Endothelial cell of umbilical vein (primary cell): ENCODE results near the gene NENF. TPM values are rescaled to one million over a fixed set of nuclear protein-coding genes. Genes with fewer than 3 reads are reported as not detected.

Source experiments
- BruUV-seq: library from RNA; stranded (reverse); fragments of 400-500 nt; replicated peaks from 2 replicates; lab custom pipeline; 2021; lab: Mats Ljungman, UMichigan
- CTCF ChIA-PET: fragments of 300-600, 350-600 bp; sonication (Branson Sonifier 250); formaldehyde crosslinking; loops from one replicate; lab custom pipeline; 2021; ENCODE audit warnings: antibody characterized with exemption, inconsistent platforms; lab: Charles Lee
- POLR2A ChIA-PET: fragments of 300-600, 350-600 bp; sonication (Branson Sonifier 250); formaldehyde crosslinking; loops from one replicate; lab custom pipeline; 2021; ENCODE audit warnings: antibody characterized with exemption, inconsistent platforms; lab: Charles Lee
- DNase-seq: peaks from one replicate; pipeline ENCODE4 v3.0.0-alpha.2; 2011; ENCODE audit warnings: low read depth, low spot score
- FAIRE-seq: peaks from 2 replicates; lab custom pipeline; 2011; peaks lifted over from hg19 to GRCh38; lab: Jason Lieb, UNC
- H2AFZ ChIP-seq: 2 replicates; pipeline ENCODE4 v1.6.0; 2012; ENCODE audit warnings: low read depth, low read length, control low read depth, inconsistent platforms
- H3K27ac ChIP-seq: 2 replicates; pipeline ENCODE4 v1.5.1; 2011; ENCODE audit warnings: low read depth, mild to moderate bottlenecking, control low read depth, low read length, moderate library complexity; ENCODE audit not compliant: insufficient read depth
- H3K27me3 ChIP-seq, 2 experiments: 2 replicates each; pipeline versions ENCODE4 v1.6.0 to v1.6.1; 2011; ENCODE audit warnings: low read length in 2 of 2, mixed read lengths in 1 of 2; ENCODE audit not compliant: control insufficient read depth in 2 of 2, insufficient read depth in 2 of 2
- H3K36me3 ChIP-seq, 2 experiments: 2 replicates in 1 of 2; 3 replicates in 1 of 2; pipeline ENCODE4 v1.5.1; 2011; ENCODE audit warnings: low read length in 2 of 2, mild to moderate bottlenecking in 1 of 2, moderate library complexity in 1 of 2; ENCODE audit not compliant: control insufficient read depth in 2 of 2, insufficient read depth in 2 of 2; ENCODE audit errors: extremely low read depth in 1 of 2
- H3K4me1 ChIP-seq: 3 replicates; pipeline ENCODE4 v1.5.1; 2011; ENCODE audit warnings: mild to moderate bottlenecking, low read length; ENCODE audit not compliant: control insufficient read depth, insufficient read depth; ENCODE audit errors: extremely low read depth
- H3K4me2 ChIP-seq: 2 replicates; pipeline ENCODE4 v1.6.1; 2011; ENCODE audit warnings: low read length, control low read depth, mixed read lengths; ENCODE audit not compliant: insufficient read depth
- H3K4me3 ChIP-seq, 3 experiments: fragments of 200-600 bp in 1 of 3; sonication (generic), shearing (Covaris generic) in 1 of 3; replicated peaks in 1 of 3; 2 replicates each; pipeline ENCODE4 v1.5.1; 2011 to 2016; ENCODE audit warnings: control low read depth in 3 of 3, low read length in 3 of 3, mild to moderate bottlenecking in 2 of 3, inconsistent platforms in 1 of 3, low read depth in 1 of 3, moderate library complexity in 1 of 3; ENCODE audit not compliant: insufficient read depth in 1 of 3
- H3K79me2 ChIP-seq: 2 replicates; pipeline ENCODE4 v1.6.0; 2012; ENCODE audit warnings: low read length, inconsistent platforms; ENCODE audit not compliant: control insufficient read depth, insufficient read depth
- H3K9ac ChIP-seq: replicated peaks from 2 replicates; pipeline ENCODE3; 2011; ENCODE audit warnings: low read length, control low read depth; ENCODE audit not compliant: insufficient read depth; ENCODE audit errors: extremely low read depth
- H3K9me1 ChIP-seq: replicated peaks from 3 replicates; pipeline ENCODE4 v1.6.0; 2011; ENCODE audit warnings: mild to moderate bottlenecking, low read length; ENCODE audit not compliant: control insufficient read depth, insufficient read depth; ENCODE audit errors: extremely low read depth
- H3K9me3 ChIP-seq: replicated peaks from 2 replicates; pipeline ENCODE4 v1.5.1; 2012; ENCODE audit warnings: low read length, inconsistent platforms; ENCODE audit not compliant: control insufficient read depth, insufficient read depth
- H4K20me1 ChIP-seq: replicated peaks from 2 replicates; pipeline ENCODE3; 2011; ENCODE audit warnings: mild to moderate bottlenecking, low read length; ENCODE audit not compliant: control insufficient read depth, insufficient read depth; ENCODE audit errors: extremely low read depth
- EZH2 ChIP-seq: IDR thresholded peaks from 2 replicates; pipeline ENCODE4 v1.6.1; 2012; ENCODE audit warnings: borderline replicate concordance, low read depth, mild to moderate bottlenecking, moderate library complexity, low read length, inconsistent platforms; ENCODE audit not compliant: severe bottlenecking
- FOS ChIP-seq: IDR thresholded peaks from 2 replicates; pipeline ENCODE4 v1.6.1; 2011; ENCODE audit warnings: mild to moderate bottlenecking, low read length, moderate library complexity, borderline replicate concordance; ENCODE audit not compliant: insufficient read depth
- GATA2 ChIP-seq: IDR thresholded peaks from 2 replicates; pipeline ENCODE4 v1.7.0; 2011; ENCODE audit warnings: low read depth, mild to moderate bottlenecking, moderate library complexity, mixed read lengths, low read length; ENCODE audit not compliant: insufficient read length, insufficient read depth
- JUN ChIP-seq: IDR thresholded peaks from 2 replicates; pipeline ENCODE4 v1.6.1; 2011; ENCODE audit warnings: borderline replicate concordance, low read depth; ENCODE audit not compliant: insufficient read length, insufficient read depth
- MYC ChIP-seq: IDR thresholded peaks from one replicate; pipeline ENCODE4 v1.6.1; 2011; ENCODE audit warnings: mild to moderate bottlenecking, low read depth, low read length
- POLR2A ChIP-seq: IDR thresholded peaks from 2 replicates; pipeline ENCODE4 v1.6.1; 2012; ENCODE audit warnings: low read depth, mild to moderate bottlenecking, control low read depth, low read length
- POLR2AphosphoS5 ChIP-seq: IDR thresholded peaks from 2 replicates; pipeline ENCODE4 v1.6.1; 2012; ENCODE audit warnings: low read depth, mild to moderate bottlenecking, control low read depth, low read length, moderate library complexity; ENCODE audit not compliant: insufficient read depth
- dilution Hi-C: fragments of 300-500 bp; cut with MboI; formaldehyde crosslinking; loops from one replicate; pipeline ENCODE4 v1.15.0; 2019; ENCODE audit warnings: low sequenced_read_pairs; ENCODE audit not compliant: extremely low pct_ligation_motif_present
- intact Hi-C: fragments of 100-400 bp; cut with micrococcal nuclease; formaldehyde crosslinking; loops from one replicate; pipeline ENCODE4 v1.10.0; 2022
- polyA plus RNA-seq, 4 experiments: library from polyadenylated mRNA; depleted of rRNA in 3 of 4; stranded (reverse) in 3 of 4; unstranded in 1 of 4; fragments of >200 nt; gene quantifications; 2 replicates each; pipeline versions ENCODE4 v1.2.1 to v1.2.3, GENCODE V29; 2011 to 2012; ENCODE audit warnings: missing spikeins in 1 of 4
- total RNA-seq: library from RNA; stranded (reverse); gene quantifications from 2 replicates; pipeline ENCODE4 v1.2.3, GENCODE V29; 2021
- TF ChIP-seq, protein P1 (sequence below), 2 donors: IDR thresholded peaks; 1 replicate in 1 of 2; 2 replicates in 1 of 2; pipeline ENCODE4 v1.5.1; 2011; ENCODE audit warnings: low read length in 2 of 2, mild to moderate bottlenecking in 2 of 2, moderate library complexity in 2 of 2, control low read depth in 1 of 2, inconsistent platforms in 1 of 2, low read depth in 1 of 2; ENCODE audit not compliant: insufficient read depth in 1 of 2; ENCODE audit errors: extremely low read depth in 1 of 2
- TF ChIP-seq, protein P2 (sequence below): IDR thresholded peaks from 2 replicates; pipeline ENCODE4 v1.6.1; 2011; ENCODE audit not compliant: insufficient read depth, insufficient read length

Gene NENF
- total and polyA plus RNA-seq, 2 donors (not counting 3 experiments of a cell fraction or from before 2014, with no cell fraction given) = 19.8 to 23.0 TPM

DNA sequence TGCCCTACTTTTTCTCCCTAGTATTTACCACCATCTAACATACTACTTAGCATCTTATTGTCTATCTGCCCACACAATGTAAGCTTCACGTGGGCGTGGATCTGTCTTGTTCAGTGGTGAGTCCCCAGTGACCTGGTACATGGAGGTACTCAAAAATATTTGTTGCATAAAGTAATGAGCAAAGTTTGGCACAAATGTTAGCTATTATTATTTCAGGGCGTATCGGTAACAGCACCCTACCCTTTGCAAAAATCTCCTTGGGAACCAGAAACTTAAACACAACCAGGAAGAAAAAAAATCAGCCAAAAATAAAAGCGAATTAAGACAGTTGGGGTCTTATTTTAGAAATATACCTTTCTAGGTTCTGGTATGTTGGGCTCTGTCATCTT is 454 bp upstream of the NENF start:
- peak overlapping the region; percentile 78 for H3K4me2 ChIP-seq
- dilution Hi-C loops = no loop called here
- POLR2A ChIA-PET = no interaction called here
- TF ChIP-seq POLR2AphosphoS5 (no peak), FOS (no peak), GATA2 (no peak), MYC (no peak), JUN (no peak), EZH2 (no peak), POLR2A (no peak)
- TF ChIP-seq, protein P1, sequence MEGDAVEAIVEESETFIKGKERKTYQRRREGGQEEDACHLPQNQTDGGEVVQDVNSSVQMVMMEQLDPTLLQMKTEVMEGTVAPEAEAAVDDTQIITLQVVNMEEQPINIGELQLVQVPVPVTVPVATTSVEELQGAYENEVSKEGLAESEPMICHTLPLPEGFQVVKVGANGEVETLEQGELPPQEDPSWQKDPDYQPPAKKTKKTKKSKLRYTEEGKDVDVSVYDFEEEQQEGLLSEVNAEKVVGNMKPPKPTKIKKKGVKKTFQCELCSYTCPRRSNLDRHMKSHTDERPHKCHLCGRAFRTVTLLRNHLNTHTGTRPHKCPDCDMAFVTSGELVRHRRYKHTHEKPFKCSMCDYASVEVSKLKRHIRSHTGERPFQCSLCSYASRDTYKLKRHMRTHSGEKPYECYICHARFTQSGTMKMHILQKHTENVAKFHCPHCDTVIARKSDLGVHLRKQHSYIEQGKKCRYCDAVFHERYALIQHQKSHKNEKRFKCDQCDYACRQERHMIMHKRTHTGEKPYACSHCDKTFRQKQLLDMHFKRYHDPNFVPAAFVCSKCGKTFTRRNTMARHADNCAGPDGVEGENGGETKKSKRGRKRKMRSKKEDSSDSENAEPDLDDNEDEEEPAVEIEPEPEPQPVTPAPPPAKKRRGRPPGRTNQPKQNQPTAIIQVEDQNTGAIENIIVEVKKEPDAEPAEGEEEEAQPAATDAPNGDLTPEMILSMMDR (IDR thresholded peaks at IDR 0.05; ENCODE audit: extremely low read depth in 1 of 2, insufficient read depth in 1 of 2, low read depth in 1 of 2, low read length in 2 of 2) = no peak
- TF ChIP-seq, protein P2, sequence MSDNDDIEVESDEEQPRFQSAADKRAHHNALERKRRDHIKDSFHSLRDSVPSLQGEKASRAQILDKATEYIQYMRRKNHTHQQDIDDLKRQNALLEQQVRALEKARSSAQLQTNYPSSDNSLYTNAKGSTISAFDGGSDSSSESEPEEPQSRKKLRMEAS = no peak
- H3K27me3 ChIP-seq = peaks cover 18 to 19% of the 10 kb centered on the region in 2 experiments
- no peaks in the 10 kb centered on the region for H4K20me1 ChIP-seq
- H3K79me2 ChIP-seq = no peaks in the 10 kb centered on the region
- no peak overlapping the region for H3K27ac ChIP-seq
- no peaks in the 10 kb centered on the region for H3K9me1 ChIP-seq
- H3K4me3 ChIP-seq = peak overlapping the region; percentile 20 to 53 (median 46)
- no TSS peak for BruUV-seq
- DNase-seq = no peak
- intact Hi-C loops = loop anchor here (1.0 kb wide), 1 partner anchor 397 kb away; the partner anchor contains the start of genes DTL and INTS7
- H3K4me1 ChIP-seq = peaks cover 5% of the 10 kb centered on the region
- H3K9me3 ChIP-seq = no peaks in the 10 kb centered on the region
- no peaks in the 10 kb centered on the region for H3K36me3 ChIP-seq
- CTCF ChIA-PET = interaction anchor here (1.7 kb wide), 1 partner anchor 24 kb away, joined by 12 read pairs; no protein-coding TSS in a partner anchor
- no peak for FAIRE-seq
- H2AFZ ChIP-seq = peak overlapping the region; percentile 79
- H3K9ac ChIP-seq = peak overlapping the region; percentile 12
